Heart right ventricle (tissue), 16 donors: Measurements from ENCODE around the gene MVD. TPM values are rescaled to one million over a fixed set of nuclear protein-coding genes. Genes with fewer than 3 reads are reported as not detected.
"Not testable (repeated sequence)": the region's sequence is repeated elsewhere in the genome, so short reads cannot be mapped to it uniquely, and the experiment has no call there.

Experiments
- ATAC-seq, 8 donors: fragments of 200-7000 bp; cut with Tn5 transposase; one replicate each; pipeline ENCODE4 v1.9.1; 2020; ENCODE audit warnings: mild to moderate bottlenecking in 8 of 8, moderate library complexity in 8 of 8, moderate number of reproducible peaks in 1 of 8
- DNase-seq, 2 donors: peaks; one replicate each; pipeline ENCODE4 v3.0.0-alpha.2; 2020
- H3K27ac ChIP-seq, 10 donors: fragments of 200-600 bp; sonication (generic) in 2 of 10; one replicate each; pipeline versions ENCODE4 v1.5.0 to v1.8.0; 2020 to 2022; ENCODE audit warnings: mild to moderate bottlenecking in 3 of 10
- H3K27me3 ChIP-seq, 7 donors: fragments of 200-600 bp; one replicate each; pipeline ENCODE4 v1.8.0; 2021 to 2022; ENCODE audit warnings: mild to moderate bottlenecking in 2 of 7
- H3K36me3 ChIP-seq, 9 donors: fragments of 200-600 bp; sonication (generic) in 1 of 9; one replicate each; pipeline versions ENCODE4 v1.5.0 to v1.8.0; 2020 to 2022; ENCODE audit warnings: mild to moderate bottlenecking in 2 of 9
- H3K4me1 ChIP-seq, 9 donors: fragments of 200-600 bp; sonication (generic) in 1 of 9; one replicate each; pipeline versions ENCODE4 v1.5.0 to v1.8.0; 2020 to 2022; ENCODE audit warnings: mild to moderate bottlenecking in 4 of 9
- H3K4me3 ChIP-seq, 10 donors: fragments of 200-600 bp; sonication (generic) in 2 of 10; one replicate each; pipeline versions ENCODE4 v1.5.0 to v1.8.0; 2020 to 2022; ENCODE audit warnings: mild to moderate bottlenecking in 7 of 10, moderate library complexity in 2 of 10
- H3K9me3 ChIP-seq, 11 donors: fragments of 200-600 bp in 10 of 11; sonication (generic) in 2 of 11; one replicate each; pipeline versions ENCODE4 v1.5.0 to v1.8.0; 2013 to 2022; ENCODE audit warnings: mild to moderate bottlenecking in 2 of 11, control low read depth in 1 of 11, moderate library complexity in 1 of 11
- WGBS, 2 donors: extraction: QIAGEN DNeasy Blood & Tissue Kit; methylation state at CpG; one replicate each; pipeline ENCODE4 v1.1.7; 2013; ENCODE audit warnings: inconsistent platforms in 1 of 2; 5-methylcytosine and 5-hydroxymethylcytosine counted together
- intact Hi-C, 10 donors: fragments of 100-400 bp; cut with DNase I; formaldehyde crosslinking; loops; one replicate each; pipeline versions ENCODE4 v1.11.1 to v1.14.2; 2022
- polyA plus RNA-seq, 2 donors: library from polyadenylated mRNA; stranded (reverse); fragments of 200-250 nt; gene quantifications; one replicate each; pipeline ENCODE4 v1.2.3, GENCODE V29; 2013
- total RNA-seq, 10 donors: library from RNA; stranded (reverse); fragmentation: NEBNext Ultra II Directional in 3 of 10; extraction: Animal tissue kit (Norgen Biotek cat#: 25700) in 3 of 10; gene quantifications; one replicate each; pipeline versions ENCODE4 v1.2.1 to v1.2.4, GENCODE V29; 2021 to 2023
- TF ChIP-seq, protein P1 (sequence below), 9 donors: fragments of 200-600 bp; sonication (generic) in 2 of 9; IDR thresholded peaks; one replicate each; pipeline versions ENCODE4 v1.5.0 to v1.8.0; 2021 to 2022; ENCODE audit warnings: antibody characterized with exemption in 9 of 9, mild to moderate bottlenecking in 5 of 9, moderate library complexity in 1 of 9
- donor health status: Arrhythmogenic right ventricular cardiomyopathy.
- donor health status: ischemic (EF 13 %, LVEDD 7.1; RV severe dilation, severe dysfunction).
- donor health status: healthy with polysubstance abuse.
- donor health status: DM: no; HTN: yes; CAD: no.
- donor health status: DM: no; HTN: no; CAD: no.
- donor health status: ischemic (EF 25% LVEDD 6.9; RV normal size, moderate dysfunction).
- donor health status: ischemic (EF 25% LVEDD 5.7; RV mildly dilated, moderate dysfunction).
- donor health status: healthy.
- donor health status: DM: yes; HTN: yes; CAD: no.
- donor health status: Ischemic cardiomyopathy.
- donor health status: ischemic (EF 35%, LVEDD 5.7; RV mildly dilated, moderate dysfunction).
- donor health status: nonischemic (EF 11% LVEDD 7.7; RV severe dilation, severe dysfunction).
- donor health status: DM: yes; HTN: yes; CAD: no.
- donor health status: PGD.
- donor health status: ischemic (EF 29% LVEDD 5.4; RV normal size, mild dysfunction).
- donor health status: nonischemic (EF 23%, LVEDD 6.1; RV moderate dilation, normal function).

The MVD gene
- total and polyA plus RNA-seq, 12 donors, result 15.5 to 36.3 (median 22.2) TPM

DNA sequence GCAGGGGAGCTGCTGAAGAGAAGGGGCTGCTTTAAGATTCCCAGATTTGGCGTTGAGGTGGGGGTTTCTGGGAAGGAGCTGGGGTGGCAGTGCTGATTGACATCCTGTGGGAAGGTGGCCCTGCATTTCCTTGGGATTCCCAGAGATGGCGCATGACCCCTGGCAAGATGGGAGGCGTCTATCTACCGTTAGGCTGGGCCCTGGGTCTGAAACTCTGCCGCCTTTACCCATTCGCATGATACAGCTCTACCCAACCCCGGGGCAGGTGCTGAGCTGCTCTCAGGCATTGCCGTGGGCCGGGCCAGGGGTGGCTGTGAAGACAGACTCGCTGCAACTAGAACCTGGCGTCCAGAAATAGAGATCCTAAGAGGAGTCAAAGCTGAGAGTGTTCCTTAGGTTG, 9.9 kb upstream of the MVD start:
- Histone ChIP-seq H3K9me3 (no peaks in the 10 kb centered on the region), H3K4me3 (no peak overlapping the region), H3K36me3 (peaks cover 0 to 12% (median 0%) of the 10 kb centered on the region in 9 donors), H3K27ac (peak overlapping the region in 8 of 10 donors; percentile 59 to 86 (median 78)), H3K27me3 (no peaks in the 10 kb centered on the region), H3K4me1 (peaks cover 0 to 37% (median 17%) of the 10 kb centered on the region in 9 donors)
- 54 to 56% methylated on average over 11 of the region's 11 CpGs for WGBS, 2 donors
- DNase-seq (no peak), ATAC-seq (peak in 5 of 8 donors; percentile 11 to 45 (median 29))
- TF ChIP-seq, protein P1, sequence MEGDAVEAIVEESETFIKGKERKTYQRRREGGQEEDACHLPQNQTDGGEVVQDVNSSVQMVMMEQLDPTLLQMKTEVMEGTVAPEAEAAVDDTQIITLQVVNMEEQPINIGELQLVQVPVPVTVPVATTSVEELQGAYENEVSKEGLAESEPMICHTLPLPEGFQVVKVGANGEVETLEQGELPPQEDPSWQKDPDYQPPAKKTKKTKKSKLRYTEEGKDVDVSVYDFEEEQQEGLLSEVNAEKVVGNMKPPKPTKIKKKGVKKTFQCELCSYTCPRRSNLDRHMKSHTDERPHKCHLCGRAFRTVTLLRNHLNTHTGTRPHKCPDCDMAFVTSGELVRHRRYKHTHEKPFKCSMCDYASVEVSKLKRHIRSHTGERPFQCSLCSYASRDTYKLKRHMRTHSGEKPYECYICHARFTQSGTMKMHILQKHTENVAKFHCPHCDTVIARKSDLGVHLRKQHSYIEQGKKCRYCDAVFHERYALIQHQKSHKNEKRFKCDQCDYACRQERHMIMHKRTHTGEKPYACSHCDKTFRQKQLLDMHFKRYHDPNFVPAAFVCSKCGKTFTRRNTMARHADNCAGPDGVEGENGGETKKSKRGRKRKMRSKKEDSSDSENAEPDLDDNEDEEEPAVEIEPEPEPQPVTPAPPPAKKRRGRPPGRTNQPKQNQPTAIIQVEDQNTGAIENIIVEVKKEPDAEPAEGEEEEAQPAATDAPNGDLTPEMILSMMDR (IDR thresholded peaks at IDR 0.05), result peak in 4 of 9 donors; percentile 12 to 26 (median 18)
- intact Hi-C loops, result no loop called here

DNA sequence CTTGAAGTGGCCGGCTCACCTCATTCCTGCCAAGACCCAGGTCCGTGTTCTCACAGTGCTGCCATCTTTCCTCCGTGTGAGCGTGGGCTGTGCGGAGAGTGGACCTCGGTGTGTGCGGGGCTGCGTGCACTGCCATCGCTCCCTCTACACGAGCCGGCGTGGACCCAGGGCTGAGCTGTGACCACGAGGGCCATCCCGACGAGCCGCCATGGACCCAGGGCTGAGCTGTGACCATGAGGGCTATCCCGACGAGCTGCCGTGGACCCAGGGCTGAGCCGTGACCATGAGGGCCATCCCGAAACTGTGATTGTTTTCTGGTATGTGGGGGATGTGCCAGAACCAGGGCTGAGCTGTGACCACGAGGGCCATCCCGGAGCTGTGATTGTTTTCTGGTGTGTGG, 8.9 kb upstream of the MVD start:
- ATAC-seq (peak in 6 of 8 donors; percentile 1 to 45 (median 10)), DNase-seq (no peak)
- Histone ChIP-seq H3K4me1 (peaks cover 0 to 43% (median 19%) of the 10 kb centered on the region in 9 donors), H3K27me3 (no peaks in the 10 kb centered on the region), H3K4me3 (no peak overlapping the region), H3K36me3 (peaks cover 0 to 12% (median 0%) of the 10 kb centered on the region in 9 donors), H3K9me3 (no peaks in the 10 kb centered on the region), H3K27ac (peak overlapping the region in 1 of 10 donors; percentile 86)
- WGBS, 2 donors, result 81 to 84% methylated on average over 23 of the region's 23 CpGs
- intact Hi-C loops, result no loop called here
- TF ChIP-seq, protein P1 (IDR thresholded peaks at IDR 0.05), result no peak

DNA sequence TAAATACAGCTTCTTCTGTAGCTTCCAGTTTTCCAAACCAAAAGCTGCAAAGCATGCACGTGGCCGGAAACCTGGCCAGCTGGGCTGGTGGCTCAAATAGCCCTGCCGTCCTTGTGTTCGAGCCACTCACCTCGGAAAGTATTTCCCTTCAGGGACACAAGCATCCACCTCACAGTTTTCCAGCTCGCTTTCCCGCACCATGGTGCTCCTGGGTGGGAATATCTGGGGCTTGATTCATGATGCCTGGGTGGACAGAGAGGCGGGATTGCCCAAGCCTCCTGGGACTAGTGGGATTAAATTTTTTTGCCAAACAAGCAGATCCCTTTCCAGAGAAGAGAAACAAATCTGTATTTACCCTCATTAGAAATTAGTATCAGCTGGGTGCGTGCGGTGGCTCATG, 7.1 kb upstream of the MVD start:
- H3K27ac ChIP-seq, result no peak overlapping the region
- no peak for ATAC-seq
- H3K4me3 ChIP-seq, result no peak overlapping the region
- intact Hi-C loops, result loop anchor here in 1 of 10 donors (10.0 kb wide), 1 partner anchor 75 kb away; no protein-coding TSS in a partner anchor
- TF ChIP-seq, protein P1 (IDR thresholded peaks at IDR 0.05), result no peak
- no peaks in the 10 kb centered on the region for H3K9me3 ChIP-seq
- no peaks in the 10 kb centered on the region for H3K27me3 ChIP-seq
- no peak for DNase-seq
- peaks cover 0 to 47% (median 27%) of the 10 kb centered on the region in 9 donors for H3K4me1 ChIP-seq
- 78 to 84% methylated on average over 10 of the region's 10 CpGs for WGBS, 2 donors
- H3K36me3 ChIP-seq, result peaks cover 0 to 12% (median 0%) of the 10 kb centered on the region in 9 donors

DNA sequence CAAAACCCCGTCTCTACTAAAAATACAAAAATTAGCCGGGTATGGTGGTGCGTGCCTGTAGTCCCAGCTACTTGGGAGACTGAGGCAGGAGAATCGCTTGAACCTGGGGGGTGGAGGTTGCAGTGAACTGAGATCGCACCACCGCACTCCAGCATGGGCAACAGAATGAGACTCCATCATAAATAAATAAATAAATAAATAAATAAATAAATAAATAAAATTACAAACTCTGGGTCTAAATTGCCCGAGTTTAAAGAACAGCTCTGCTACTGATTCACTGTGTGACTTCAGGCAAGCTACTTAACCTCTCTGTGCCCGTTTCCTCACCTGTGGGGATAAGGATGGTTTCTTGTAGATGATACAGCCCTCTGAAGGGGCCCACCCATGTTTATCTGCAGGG, 6.6 kb upstream of the MVD start:
- WGBS, 2 donors, result 88 to 94% methylated on average over 8 of the region's 8 CpGs
- not testable (repeated sequence) for ATAC-seq, H3K27me3 ChIP-seq, DNase-seq, H3K27ac ChIP-seq, H3K4me3 ChIP-seq, H3K9me3 ChIP-seq
- H3K36me3 ChIP-seq, result peaks cover 0 to 12% (median 0%) of the 10 kb centered on the region in 9 donors
- intact Hi-C loops, result loop anchor here in 1 of 10 donors (10.0 kb wide), 1 partner anchor 75 kb away; no protein-coding TSS in a partner anchor
- peaks cover 0 to 47% (median 27%) of the 10 kb centered on the region in 9 donors for H3K4me1 ChIP-seq

DNA sequence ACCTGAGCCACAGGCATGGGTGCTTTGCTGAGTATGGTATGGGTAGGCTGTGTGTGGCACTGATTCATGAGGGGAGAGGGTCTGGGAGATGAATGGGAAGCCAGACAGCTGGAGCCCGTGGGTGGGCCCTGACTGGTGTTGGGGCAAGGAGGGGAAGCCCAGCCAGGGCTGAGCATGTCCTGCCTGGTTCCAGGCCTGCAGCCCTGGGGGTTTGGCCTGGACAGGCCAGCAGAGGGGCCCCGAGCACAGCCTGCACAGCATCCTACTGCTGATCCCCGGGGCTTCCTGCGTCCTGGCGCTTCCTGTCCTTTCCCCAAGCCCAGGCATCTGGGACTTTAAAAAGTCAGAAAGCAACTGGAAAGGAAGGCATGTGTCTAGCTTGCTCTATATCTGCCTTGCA, 4.6 kb upstream of the MVD start:
- ATAC-seq, result no peak
- WGBS, 2 donors, result 48 to 51% methylated on average over 5 of the region's 5 CpGs
- Histone ChIP-seq H3K4me1 (peaks cover 2 to 42% (median 27%) of the 10 kb centered on the region in 9 donors), H3K27ac (no peak overlapping the region), H3K36me3 (peaks cover 0 to 6% (median 0%) of the 10 kb centered on the region in 9 donors), H3K4me3 (no peak overlapping the region), H3K9me3 (no peaks in the 10 kb centered on the region), H3K27me3 (no peaks in the 10 kb centered on the region)
- TF ChIP-seq, protein P1 (IDR thresholded peaks at IDR 0.05), result peak in 2 of 9 donors; percentile 17 to 19
- DNase-seq, result no peak
- intact Hi-C loops, result loop anchor here in 1 of 10 donors (10.0 kb wide), 1 partner anchor 73 kb away; no protein-coding TSS in a partner anchor
